Measurements from ENCODE around the gene CAPN13. TPM values are rescaled to one million over a fixed set of nuclear protein-coding genes. Genes with fewer than 3 reads are reported as not detected.

Gene CAPN13
- total RNA-seq, 1 experiment from 2014 or later: not detected

- Histone ChIP-seq H3K9me3 (ENCODE audit: control insufficient read depth, insufficient read depth, low read depth, low read length) (no peaks in the 10 kb centered on the region), H3K36me3 (ENCODE audit: control insufficient read depth, insufficient read depth, low read length) (no peaks in the 10 kb centered on the region), H3K27me3 (ENCODE audit: control insufficient read depth, insufficient read depth, low read length) (peaks cover 2% of the 10 kb centered on the region; the same call in 1 of the 2 replicates), H3K4me3 (ENCODE audit: low read depth in 2 of 2, low read length in 2 of 2) (no peak overlapping the region), H3K27ac (ENCODE audit: low read length) (no peak overlapping the region), H3K4me1 (ENCODE audit: control insufficient read depth, insufficient read depth, low read length) (no peaks in the 10 kb centered on the region)
- no peak for DNase-seq (ENCODE audit: low read depth, low spot score)
- ChIA-PET CTCF (no interaction called here), POLR2A (no interaction called here)
- no TSS peak for BruUV-seq (replicated peaks)
- TF ChIP-seq POLR2AphosphoS5 (IDR thresholded peaks at IDR 0.05; ENCODE audit: low read depth, low read length) (no peak), CTCF (IDR thresholded peaks at IDR 0.05) (no peak), TCF7L2 (IDR thresholded peaks at IDR 0.05; ENCODE audit: low read depth, low read length) (no peak), SIN3A (IDR thresholded peaks at IDR 0.05; ENCODE audit: borderline replicate concordance, insufficient read depth, low read depth, low read length) (no peak), REST (IDR thresholded peaks at IDR 0.05; ENCODE audit: insufficient read depth in 1 of 2, low read depth in 2 of 2, low read length in 1 of 2) (no peak)
- no peak for ATAC-seq
- in situ Hi-C loops (cut with HindIII; ENCODE audit: low pct_unique_long_range_greater_than_20kb, low sequenced_read_pairs): no loop called here
- intact Hi-C loops (cut with micrococcal nuclease; ENCODE audit: unreplicated experiment): no loop called here
Observed at GRCh38 chr2:30677861-30678385, 129.3 kb downstream of the CAPN13 start.

- POLR2A ChIA-PET: no interaction called here
- no TSS peak for BruUV-seq (replicated peaks)
- Histone ChIP-seq H3K9me3 (ENCODE audit: control insufficient read depth, insufficient read depth, low read depth, low read length) (no peaks in the 10 kb centered on the region), H3K4me3 (ENCODE audit: low read depth in 2 of 2, low read length in 2 of 2) (no peak overlapping the region), H3K27me3 (ENCODE audit: control insufficient read depth, insufficient read depth, low read length) (peaks cover 2% of the 10 kb centered on the region; the same call in 1 of the 2 replicates), H3K27ac (ENCODE audit: low read length) (no peak overlapping the region), H3K4me1 (ENCODE audit: control insufficient read depth, insufficient read depth, low read length) (no peaks in the 10 kb centered on the region), H3K36me3 (ENCODE audit: control insufficient read depth, insufficient read depth, low read length) (no peaks in the 10 kb centered on the region)
- in situ Hi-C loops (cut with HindIII; ENCODE audit: low pct_unique_long_range_greater_than_20kb, low sequenced_read_pairs) (no loop called here), intact Hi-C loops (cut with micrococcal nuclease; ENCODE audit: unreplicated experiment) (no loop called here)
- DNase-seq (ENCODE audit: low read depth, low spot score) (no peak), ATAC-seq (no peak)
- CTCF ChIA-PET: interaction anchor here (0.6 kb wide), 1 partner anchor 1534 kb away, joined by 3 read pairs; no protein-coding TSS in a partner anchor
- TF ChIP-seq SIN3A (IDR thresholded peaks at IDR 0.05; ENCODE audit: borderline replicate concordance, insufficient read depth, low read depth, low read length) (no peak), POLR2AphosphoS5 (IDR thresholded peaks at IDR 0.05; ENCODE audit: low read depth, low read length) (no peak), CTCF (IDR thresholded peaks at IDR 0.05) (no peak), TCF7L2 (IDR thresholded peaks at IDR 0.05; ENCODE audit: low read depth, low read length) (no peak), REST (IDR thresholded peaks at IDR 0.05; ENCODE audit: insufficient read depth in 1 of 2, low read depth in 2 of 2, low read length in 1 of 2) (no peak)
Observed at GRCh38 chr2:30677231-30677630, 130.0 kb downstream of the CAPN13 start.
